T-helper 2 cell (primary cell): ENCODE measurements around the gene RBFOX1.

Experiments used
- DNase-seq, 5 experiments: peaks; one replicate each; pipeline versions ENCODE4 v3.0.0 to v3.0.0-alpha.2; 2012 to 2022

Gene RBFOX1

GRCh38 chr16:7335991-7336634 lies 3.5 kb downstream of the RBFOX1 start:
- no peak for DNase-seq

DNA sequence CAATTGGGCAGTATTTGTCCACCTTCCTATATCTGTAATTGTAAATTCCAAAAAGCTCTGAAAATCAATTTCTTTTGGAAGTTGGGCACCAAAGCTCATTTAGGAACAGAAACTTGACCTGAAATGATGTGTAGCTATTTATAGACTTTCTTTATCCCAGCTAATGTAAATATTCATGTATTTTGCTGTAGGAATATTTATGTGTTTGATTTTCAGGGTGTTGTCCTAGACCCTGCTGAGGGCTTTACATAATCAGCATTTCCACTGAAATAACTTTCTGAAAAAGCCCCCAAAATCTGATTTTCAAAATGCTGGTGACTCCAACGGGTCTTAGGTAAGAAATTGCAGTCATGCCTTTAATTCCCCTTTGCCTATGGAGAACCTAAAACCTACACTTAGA lies 4.1 kb downstream of the RBFOX1 start:
- DNase-seq: no peak

DNA sequence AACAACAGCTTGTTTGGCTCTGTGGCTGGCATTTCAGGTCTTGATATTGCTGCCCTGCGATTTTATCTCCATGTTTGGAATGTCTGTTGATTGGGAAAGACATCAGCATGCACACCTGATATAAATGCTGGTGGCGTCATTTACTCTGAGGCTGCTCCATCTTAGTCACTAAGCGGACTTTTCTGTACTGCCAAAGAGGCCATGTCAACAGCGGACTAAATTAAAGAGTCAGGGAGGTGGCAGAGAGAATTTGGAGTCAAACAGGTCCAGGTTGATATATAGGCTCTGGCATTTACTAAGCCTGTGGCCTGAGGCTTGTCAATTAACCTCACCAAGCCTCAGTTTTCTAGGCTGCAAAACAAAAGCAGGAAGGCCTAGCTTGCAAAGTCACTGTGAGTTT lies 6.2 kb downstream of the RBFOX1 start:
- no peak for DNase-seq

DNA sequence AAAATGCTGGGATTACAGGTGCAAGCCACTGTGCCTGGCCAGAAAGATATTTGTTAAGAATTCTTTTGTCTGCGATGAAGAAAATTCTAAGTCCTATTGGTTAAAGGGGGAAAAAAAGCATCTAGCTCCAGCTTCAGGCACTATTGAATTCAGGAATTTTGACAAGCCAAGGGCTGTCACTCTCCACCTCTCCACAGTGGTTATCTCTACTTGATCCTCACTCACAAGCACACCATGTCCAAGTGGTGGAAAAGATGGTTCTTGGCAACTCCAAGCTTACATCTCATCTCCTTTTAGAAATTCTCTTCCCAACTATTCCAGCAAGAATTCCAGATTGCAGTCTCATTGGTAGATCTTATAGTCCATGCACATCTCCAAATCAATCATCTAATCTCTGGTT lies 7.1 kb downstream of the RBFOX1 start:
- no peak for DNase-seq

GRCh38 chr16:7340938-7341337 lies 8.3 kb downstream of the RBFOX1 start:
- no peak for DNase-seq

DNA sequence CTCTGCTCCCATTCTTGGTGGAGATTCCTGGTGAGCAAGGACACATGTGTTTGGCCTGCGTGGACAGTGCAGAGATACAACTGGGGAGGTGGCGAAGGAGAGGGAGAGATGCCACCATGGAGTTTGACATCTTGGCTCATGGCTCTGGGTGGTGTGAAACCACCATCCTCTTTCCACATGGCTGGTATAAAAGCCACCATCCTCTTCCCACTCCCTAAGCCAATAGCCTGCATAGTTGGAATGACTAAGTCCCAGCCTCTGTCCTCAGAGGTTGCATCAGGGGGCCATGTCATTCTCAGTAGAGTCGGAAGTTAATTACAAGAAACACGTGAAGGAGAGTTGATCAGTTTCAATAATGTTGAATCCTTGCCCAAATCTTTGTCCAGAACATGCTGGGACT lies 10.0 kb downstream of the RBFOX1 start:
- no peak for DNase-seq

DNA sequence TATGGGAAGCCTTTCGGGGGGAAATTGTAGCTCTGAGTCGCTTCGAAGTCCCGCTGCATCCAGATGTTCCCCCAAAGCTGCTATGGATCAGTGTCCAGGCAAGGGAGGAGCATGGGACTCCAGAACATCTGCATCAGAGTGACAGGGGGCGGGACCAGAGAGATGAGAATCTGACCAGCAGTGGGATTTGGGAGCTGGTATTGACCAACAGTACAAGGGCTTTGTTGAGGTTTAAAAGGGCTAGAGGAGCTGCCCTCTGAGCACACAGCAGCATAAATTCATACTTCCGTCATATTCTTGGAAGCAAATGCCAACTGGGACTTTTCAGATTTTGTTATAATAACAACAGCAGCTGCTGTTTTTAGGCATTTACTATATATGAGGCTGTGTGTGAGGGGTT lies 10.6 kb downstream of the RBFOX1 start:
- no peak for DNase-seq

DNA sequence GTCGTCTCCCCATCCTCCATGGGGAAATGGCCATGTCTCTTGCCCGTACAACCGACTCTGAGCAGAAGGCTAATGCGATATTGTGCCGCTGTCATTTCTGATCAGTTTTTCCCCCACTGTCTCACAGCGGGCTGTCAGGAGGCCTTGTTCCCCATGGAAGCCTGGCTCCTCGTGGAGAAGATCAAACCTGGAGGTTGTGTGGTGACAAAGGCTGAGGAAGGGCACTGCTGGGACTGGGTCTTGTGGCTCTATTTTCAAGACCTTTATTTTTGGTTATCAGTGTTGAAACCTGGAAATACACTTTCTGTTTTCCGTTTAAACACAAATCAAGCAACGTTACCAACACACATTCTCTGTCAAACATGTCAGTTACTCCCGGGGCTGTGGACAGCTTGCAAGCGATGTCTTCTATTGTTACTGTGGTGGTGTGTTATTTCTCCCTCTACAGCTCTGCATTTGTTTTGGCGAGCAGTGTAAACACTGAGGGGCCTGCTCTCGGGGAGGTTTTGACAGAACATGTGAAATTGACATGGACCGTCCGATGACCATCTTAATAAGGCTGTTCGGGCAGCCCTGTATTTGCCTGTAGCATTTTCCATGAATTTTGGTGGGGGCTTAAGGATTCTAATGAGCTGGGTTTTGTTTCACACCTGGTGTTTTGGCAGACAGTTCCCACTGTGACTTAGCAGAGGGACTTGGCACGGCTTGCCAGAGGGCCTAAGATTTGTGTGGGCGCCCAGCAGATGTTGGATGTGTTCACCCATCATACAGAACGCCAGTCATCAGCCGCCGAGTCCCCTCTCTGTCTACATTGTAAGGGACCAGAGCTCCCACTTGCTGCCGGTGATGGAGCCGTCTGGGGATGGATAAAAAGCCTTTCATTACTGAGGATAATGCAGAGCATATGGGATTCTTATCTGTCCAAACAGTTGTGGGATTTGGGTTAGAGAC lies 12.5 kb downstream of the RBFOX1 start:
- DNase-seq: no peak

DNA sequence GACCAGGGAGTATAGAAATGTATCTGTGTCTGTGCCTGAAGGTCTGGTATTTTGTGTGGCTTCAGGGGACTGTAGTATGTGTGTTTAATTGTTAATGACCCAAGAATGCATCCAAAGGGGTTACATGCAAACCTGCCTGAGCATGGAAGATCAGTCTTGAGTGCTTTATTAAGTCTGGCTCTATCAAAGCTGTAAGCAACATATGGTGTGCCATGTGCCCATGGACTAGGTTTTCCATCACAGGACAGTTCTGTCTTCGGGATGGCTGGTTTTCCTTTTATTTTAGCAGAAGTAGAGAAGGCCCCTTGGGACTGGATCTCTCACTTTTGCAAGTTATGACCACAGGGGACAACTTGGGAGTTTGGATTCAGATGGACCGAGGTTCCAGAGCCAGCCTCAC lies 18.2 kb downstream of the RBFOX1 start:
- DNase-seq: no peak

DNA sequence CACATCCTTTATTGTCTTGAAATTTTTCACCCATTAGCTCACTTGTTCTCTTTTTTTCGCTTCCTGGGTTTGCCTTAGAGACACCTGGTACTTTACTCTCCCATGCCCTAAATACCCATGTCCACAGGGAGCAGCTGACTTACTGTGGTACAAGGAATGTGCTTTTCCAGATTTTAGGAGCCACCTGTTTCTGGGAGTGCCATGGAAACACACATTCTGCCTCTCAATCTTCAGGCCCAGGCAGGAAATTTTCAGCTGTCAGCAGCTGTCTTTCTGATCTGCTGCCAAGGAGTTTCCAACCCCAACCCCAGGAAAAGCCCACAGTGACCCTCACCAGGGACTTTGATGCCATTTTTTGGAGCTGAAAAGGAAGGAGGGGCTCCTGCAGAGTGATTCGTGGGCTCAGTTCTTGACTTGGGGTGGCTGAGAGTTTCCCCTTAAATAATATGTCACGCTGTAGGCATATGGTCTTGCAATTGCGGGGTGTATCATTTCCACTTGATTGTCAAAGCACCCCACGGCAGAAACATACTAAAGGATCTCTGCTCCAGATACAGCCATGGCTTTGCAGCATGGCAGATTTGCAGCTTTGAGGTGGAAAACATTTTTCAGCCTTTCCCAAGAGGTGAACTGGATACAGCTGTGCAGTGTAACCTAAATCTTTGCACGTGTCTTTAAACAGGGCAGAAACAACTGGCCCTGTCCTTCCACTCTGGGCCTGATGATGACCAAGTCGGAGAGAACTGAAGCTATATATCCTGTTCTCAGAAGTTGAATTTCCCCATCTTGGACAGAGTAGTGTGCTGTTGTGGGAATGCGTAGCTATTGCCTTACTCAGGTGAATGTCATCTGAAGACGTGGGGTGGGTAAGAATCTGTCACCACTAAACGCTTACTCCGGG lies 19.2 kb downstream of the RBFOX1 start:
- DNase-seq: no peak

- DNase-seq: no peak
Measured at GRCh38 chr16:7355758-7356157, 23.1 kb downstream of the RBFOX1 start.

GRCh38 chr16:7361416-7362129 lies 28.9 kb downstream of the RBFOX1 start:
- no peak for DNase-seq

GRCh38 chr16:7362231-7362630 lies 29.6 kb downstream of the RBFOX1 start:
- no peak for DNase-seq

DNA sequence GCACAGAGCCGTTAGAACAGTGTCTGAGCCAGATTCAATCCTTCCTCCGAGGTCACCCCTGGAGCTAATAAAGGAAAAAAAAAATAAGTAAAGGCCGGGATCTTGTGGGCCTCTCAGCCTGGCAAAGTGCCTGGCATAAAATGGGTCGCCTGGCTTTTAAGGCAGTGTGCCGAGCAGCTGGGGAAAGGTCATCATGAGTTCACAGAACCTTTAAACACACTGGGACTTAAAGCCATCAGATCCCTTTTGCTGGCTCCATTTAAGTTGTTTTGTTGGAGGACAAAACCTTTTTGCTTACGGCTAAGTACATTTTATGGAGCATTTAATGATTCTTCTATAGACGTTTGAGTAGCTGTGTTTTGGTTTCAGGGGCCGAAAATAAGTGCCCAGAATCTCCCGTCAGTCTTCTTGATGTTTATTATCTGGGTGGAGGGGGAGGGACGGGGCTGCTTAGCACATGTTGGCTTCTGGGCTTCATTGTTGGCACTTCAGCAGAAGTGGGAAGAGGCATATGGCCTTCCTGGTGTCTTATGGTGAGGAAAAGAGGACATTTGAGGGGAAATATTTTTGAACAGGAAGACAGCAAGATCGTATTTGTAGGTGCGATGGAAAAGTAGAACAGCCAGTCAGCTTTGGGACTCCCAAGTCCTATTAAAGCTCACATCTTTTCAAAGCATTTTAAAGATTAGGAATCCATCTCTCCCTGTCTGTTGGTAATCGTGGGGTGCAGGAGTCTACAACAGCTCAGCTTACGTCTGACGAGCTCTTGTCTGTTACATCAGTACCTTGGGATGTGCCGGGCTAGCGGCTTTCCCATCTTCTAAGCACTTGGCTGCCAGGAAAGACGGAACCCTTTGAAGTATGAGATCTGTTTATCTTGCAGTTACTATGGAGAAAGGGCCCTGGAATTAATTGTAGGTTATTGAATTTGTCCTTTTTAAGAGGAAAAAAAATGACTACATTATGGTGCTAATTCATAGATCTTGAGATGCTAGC lies 31.1 kb downstream of the RBFOX1 start:
- DNase-seq: no peak

GRCh38 chr16:7366041-7366440 lies 33.4 kb downstream of the RBFOX1 start:
- no peak for DNase-seq

DNA sequence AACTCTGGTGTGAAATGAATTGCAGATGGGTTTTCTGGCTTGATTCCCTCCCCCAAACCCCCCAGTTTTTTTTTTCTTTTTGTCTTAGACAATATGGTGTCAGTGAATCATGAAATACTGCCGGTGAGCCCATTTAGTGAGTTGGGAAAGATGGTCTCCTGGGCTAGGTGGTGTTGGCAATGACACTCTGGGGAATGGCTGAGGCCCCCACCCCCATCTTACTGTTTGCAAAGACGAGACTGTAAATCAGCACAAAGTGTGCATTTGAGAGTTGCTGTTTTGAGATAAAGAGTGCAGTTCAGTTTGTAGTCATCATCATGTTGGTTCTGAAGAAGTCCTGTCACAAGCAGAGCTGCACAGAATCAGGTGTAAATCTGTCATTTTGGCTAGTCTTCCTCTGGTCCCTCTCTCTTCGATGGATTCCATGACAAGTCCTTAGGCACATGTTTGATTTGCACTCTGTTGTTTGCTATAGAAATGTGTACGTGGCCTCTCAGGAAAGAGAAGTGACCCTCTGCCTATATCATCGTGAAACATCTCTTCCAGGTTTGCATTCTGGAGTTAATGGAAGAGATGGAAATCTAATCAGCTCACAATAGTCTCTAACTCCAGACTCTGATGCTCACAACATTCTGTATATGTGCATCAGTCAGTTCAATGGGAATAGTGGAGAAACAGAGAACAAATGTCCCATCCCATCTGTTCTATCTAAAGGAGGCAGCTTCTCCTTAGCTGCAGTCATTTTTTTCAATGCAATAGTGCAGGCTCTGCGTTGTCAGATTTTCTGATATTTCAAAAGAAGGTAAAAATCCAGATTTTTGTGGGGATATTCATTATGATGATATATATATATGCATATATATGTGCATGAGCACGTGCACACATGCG lies 34.6 kb downstream of the RBFOX1 start:
- DNase-seq: no peak

DNA sequence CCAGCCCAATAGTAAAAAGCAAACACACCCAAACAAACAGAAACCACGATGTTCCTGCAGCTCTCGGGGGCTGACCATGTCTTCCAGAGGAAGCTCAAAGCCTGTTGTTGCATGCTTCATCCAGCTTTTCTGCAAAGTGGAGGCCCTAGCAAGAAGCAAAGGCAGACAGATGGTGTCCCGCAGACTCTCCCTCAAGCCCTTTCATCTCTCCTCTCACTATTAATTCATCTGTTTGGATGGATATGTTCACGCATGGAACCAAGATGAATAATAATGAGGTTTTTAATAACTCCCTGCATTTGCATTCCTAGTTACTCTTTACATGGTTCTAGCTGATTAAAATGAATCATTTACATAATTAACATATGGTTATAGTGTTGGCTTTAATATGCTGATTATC lies 36.6 kb downstream of the RBFOX1 start:
- no peak for DNase-seq

DNA sequence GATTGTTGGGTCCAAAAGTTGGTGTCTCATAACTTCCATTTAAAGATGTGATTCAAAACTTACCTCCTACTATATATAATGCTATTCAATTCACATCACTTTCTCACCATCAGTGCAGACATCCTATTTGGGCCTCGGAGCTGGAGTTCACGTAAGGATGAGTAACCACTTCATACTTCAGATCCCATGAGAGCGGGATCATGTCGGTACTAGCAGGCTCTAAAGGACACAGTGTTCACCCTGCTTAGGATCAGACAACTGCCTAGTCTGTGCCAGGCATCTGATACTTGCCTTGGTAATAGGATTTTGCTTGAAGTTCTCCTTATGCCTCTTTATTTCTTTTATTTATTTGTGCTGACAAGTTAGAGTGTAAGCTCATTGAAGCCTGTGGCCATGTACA lies 39.5 kb downstream of the RBFOX1 start:
- no peak for DNase-seq

DNA sequence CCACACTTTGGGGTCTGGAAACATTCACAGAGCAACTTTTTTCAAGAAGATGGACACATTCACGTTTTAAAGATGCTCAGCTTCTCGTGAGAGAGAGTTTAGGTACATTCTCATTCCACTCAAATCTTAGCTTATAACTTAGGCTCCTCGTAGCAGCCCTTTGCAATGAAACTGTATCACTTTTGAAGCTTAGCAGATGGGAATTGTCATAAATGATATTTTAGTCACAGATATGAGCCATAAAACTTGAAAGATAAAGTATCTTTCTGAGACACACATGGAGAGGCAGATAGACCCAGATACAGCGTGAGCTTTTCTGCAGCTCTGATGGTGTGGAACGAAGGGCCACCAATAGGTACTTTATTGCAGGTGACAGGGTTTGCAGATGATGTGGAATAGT lies 41.1 kb downstream of the RBFOX1 start:
- no peak for DNase-seq

DNA sequence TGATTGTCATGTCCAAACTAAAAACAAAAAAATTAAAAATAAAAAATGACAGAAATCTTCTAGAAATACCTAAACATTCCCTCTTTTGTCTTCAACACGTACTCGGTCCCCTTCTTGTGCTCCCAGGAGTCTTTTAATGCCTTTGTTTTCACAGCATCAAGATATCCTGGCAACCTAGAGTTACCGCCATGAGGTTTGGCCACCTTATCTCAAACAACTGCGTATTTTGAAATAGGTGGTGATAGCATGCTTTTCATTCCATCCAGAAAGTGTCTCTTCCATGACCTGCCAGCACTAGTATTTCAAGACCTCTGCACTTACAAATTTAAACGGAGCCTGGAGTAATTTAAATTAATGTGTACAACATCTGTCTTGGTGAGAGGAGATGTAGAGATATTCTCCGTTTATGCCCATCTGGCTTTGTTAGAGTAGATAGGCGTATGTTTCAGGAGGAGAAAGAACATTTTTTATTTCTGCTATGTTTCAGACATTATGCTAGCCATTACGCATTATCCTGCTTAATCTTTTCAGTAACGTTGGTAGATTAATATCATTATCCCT lies 42.0 kb downstream of the RBFOX1 start:
- no peak for DNase-seq
